ENCODE data around the gene TSHZ2. TPM values are rescaled to one million over a fixed set of nuclear protein-coding genes. Genes with fewer than 3 reads are reported as not detected.
A peak's percentile ranks its signal among the peaks of the same experiment; 100 is the strongest.

The TSHZ2 gene
- total and polyA plus RNA-seq, 11 donors, result 1.8 to 12.1 (median 3.7) TPM

- intact Hi-C loops (cut with DNase I), result loop anchor here in 1 of 10 donors (10.0 kb wide), 1 partner anchor 61 kb away; no protein-coding TSS in a partner anchor
These were observed 423.2 kb downstream of the TSHZ2 start for GRCh38 chr20:53395188-53395923.

GRCh38 chr20:53399083-53399482 is 426.9 kb downstream of the TSHZ2 start:
- WGBS, 4 donors, result 90 to 94% (median 91%) methylated on average over 7 of the region's 7 CpGs

More at GRCh38 chr20:53395188-53395923, 423.2 kb downstream of the TSHZ2 start:
- Histone ChIP-seq H3K9me3 (peaks cover 0 to 3% (median 0%) of the 10 kb centered on the region in 12 donors), H3K36me3 (no peaks in the 10 kb centered on the region), H3K27me3 (no peaks in the 10 kb centered on the region), H3K27ac (peak overlapping the region in 11 of 12 donors; percentile 26 to 90 (median 61)), H3K4me1 (peaks cover 0 to 19% (median 2%) of the 10 kb centered on the region in 12 donors), H3K4me3 (no peak overlapping the region)
- ATAC-seq, result peak; percentile 61 to 93 (median 72)
- DNase-seq, result no peak
- no peak for TF ChIP-seq CTCF (IDR thresholded peaks at IDR 0.05)
- TF ChIP-seq POLR2A (IDR thresholded peaks at IDR 0.05), result no peak
- WGBS, 4 donors, result 42 to 59% (median 45%) methylated on average over 5 of the region's 5 CpGs

GRCh38 chr20:53399592-53400335 is 427.6 kb downstream of the TSHZ2 start:
- Histone ChIP-seq H3K4me1 (peaks cover 0 to 9% (median 1%) of the 10 kb centered on the region in 12 donors), H3K4me3 (no peak overlapping the region), H3K27me3 (no peaks in the 10 kb centered on the region), H3K9me3 (peaks cover 0 to 19% (median 3%) of the 10 kb centered on the region in 12 donors), H3K27ac (no peak overlapping the region), H3K36me3 (no peaks in the 10 kb centered on the region)
- ATAC-seq (peak in 1 of 4 donors; percentile 48), DNase-seq (peak in 1 of 5 donors; percentile 55)
- intact Hi-C loops (cut with DNase I), result loop anchor here in 3 of 10 donors (10.0 kb wide), 3 partner anchors 65 to 435 kb away; no protein-coding TSS in a partner anchor
- WGBS, 4 donors, result 53 to 63% (median 57%) methylated on average over 9 of the region's 9 CpGs
- TF ChIP-seq CTCF (IDR thresholded peaks at IDR 0.05), result no peak
- TF ChIP-seq POLR2A (IDR thresholded peaks at IDR 0.05), result no peak

More at GRCh38 chr20:53399083-53399482, 426.9 kb downstream of the TSHZ2 start:
- DNase-seq, result no peak
- H3K4me1 ChIP-seq, result peaks cover 0 to 15% (median 2%) of the 10 kb centered on the region in 12 donors
- H3K4me3 ChIP-seq, result no peak overlapping the region
- intact Hi-C loops (cut with DNase I), result loop anchor here in 1 of 10 donors (10.0 kb wide), 1 partner anchor 64 kb away; no protein-coding TSS in a partner anchor
- H3K36me3 ChIP-seq, result no peaks in the 10 kb centered on the region
- no peaks in the 10 kb centered on the region for H3K27me3 ChIP-seq
- H3K27ac ChIP-seq, result no peak overlapping the region
- H3K9me3 ChIP-seq, result peaks cover 0 to 19% (median 3%) of the 10 kb centered on the region in 12 donors
- no peak for ATAC-seq
- no peak for TF ChIP-seq POLR2A (IDR thresholded peaks at IDR 0.05)
- TF ChIP-seq CTCF (IDR thresholded peaks at IDR 0.05), result no peak

Data from heart left ventricle (tissue), 16 donors.